Measurements from ENCODE around the gene ZNF385A.

The ZNF385A gene

GRCh38 chr12:54369597-54370131 lies 14.9 kb downstream of the ZNF385A start:
- no peak overlapping the region for H4K91ac ChIP-seq (ENCODE audit: low read depth, low read length)
- H3K23ac ChIP-seq (ENCODE audit: low read length): no peak overlapping the region
- H3K18ac ChIP-seq (ENCODE audit: low read length): no peak overlapping the region
- no peak overlapping the region for H3K4me3 ChIP-seq (ENCODE audit: low read depth, low read length)
- no peak overlapping the region for H3K14ac ChIP-seq (ENCODE audit: low read length)
- H3K4me2 ChIP-seq (ENCODE audit: low read length): peak overlapping the region; percentile 58
- no peak overlapping the region for H3K9ac ChIP-seq (ENCODE audit: low read length)
- H2AFZ ChIP-seq (ENCODE audit: insufficient read depth, low read length, poor library complexity): no peak overlapping the region
- no peak overlapping the region for H3K4ac ChIP-seq (ENCODE audit: low read depth, low read length)
- H3K36me3 ChIP-seq (ENCODE audit: control insufficient read depth in 1 of 2, insufficient read depth in 2 of 2, low read length in 2 of 2): peaks cover 26 to 37% of the 10 kb centered on the region in 2 experiments
- H4K12ac ChIP-seq (ENCODE audit: low read depth, low read length): no peak overlapping the region
- no peaks in the 10 kb centered on the region for H3K79me2 ChIP-seq (ENCODE audit: control insufficient read depth, insufficient read depth, low read length, poor library complexity)
- H2BK12ac ChIP-seq (ENCODE audit: low read length): no peak overlapping the region
- WGBS (ENCODE audit: extremely low coverage, insufficient coverage, insufficient read length): no CpG with 5 or more reads among the region's 21 CpGs
- no peak overlapping the region for H2BK5ac ChIP-seq (ENCODE audit: low read depth, low read length, poor library complexity)
- no peak overlapping the region for H3K27ac ChIP-seq (ENCODE audit: low read depth, low read length)
- H3K27me3 ChIP-seq (ENCODE audit: insufficient read depth, low read length): no peaks in the 10 kb centered on the region
- H2BK120ac ChIP-seq (ENCODE audit: insufficient read depth, low read length, poor library complexity): no peak overlapping the region
- peaks cover 4% of the 10 kb centered on the region for H3K79me1 ChIP-seq (ENCODE audit: low read length)
- no peak for DNase-seq
- no peaks in the 10 kb centered on the region for H3K9me3 ChIP-seq (ENCODE audit: insufficient read depth, low read depth, low read length)
- H3K4me1 ChIP-seq (ENCODE audit: control insufficient read depth in 1 of 2, insufficient read depth in 2 of 2, low read length in 2 of 2): peaks cover 7 to 18% of the 10 kb centered on the region in 2 experiments
- H2AK5ac ChIP-seq (ENCODE audit: low read length): no peak overlapping the region
- no peak overlapping the region for H4K8ac ChIP-seq (ENCODE audit: low read depth, low read length)

GRCh38 chr12:54368709-54369596 lies 15.6 kb downstream of the ZNF385A start:
- Histone ChIP-seq H3K27me3 (ENCODE audit: insufficient read depth, low read length) (no peaks in the 10 kb centered on the region), H3K23ac (ENCODE audit: low read length) (no peak overlapping the region), H3K14ac (ENCODE audit: low read length) (no peak overlapping the region), H3K4ac (ENCODE audit: low read depth, low read length) (no peak overlapping the region), H2BK12ac (ENCODE audit: low read length) (no peak overlapping the region), H3K27ac (ENCODE audit: low read depth, low read length) (peak overlapping the region; percentile 19), H3K79me2 (ENCODE audit: control insufficient read depth, insufficient read depth, low read length, poor library complexity) (no peaks in the 10 kb centered on the region), H3K4me2 (ENCODE audit: low read length) (peak overlapping the region; percentile 58), H2BK5ac (ENCODE audit: low read depth, low read length, poor library complexity) (no peak overlapping the region), H3K18ac (ENCODE audit: low read length) (no peak overlapping the region), H4K8ac (ENCODE audit: low read depth, low read length) (peak overlapping the region; percentile 83), H2AK5ac (ENCODE audit: low read length) (no peak overlapping the region), H3K4me1 (ENCODE audit: control insufficient read depth in 1 of 2, insufficient read depth in 2 of 2, low read length in 2 of 2) (peaks cover 7 to 18% of the 10 kb centered on the region in 2 experiments), H3K9me3 (ENCODE audit: insufficient read depth, low read depth, low read length) (no peaks in the 10 kb centered on the region), H3K9ac (ENCODE audit: low read length) (no peak overlapping the region), H3K79me1 (ENCODE audit: low read length) (peaks cover 4% of the 10 kb centered on the region), H4K91ac (ENCODE audit: low read depth, low read length) (no peak overlapping the region), H3K4me3 (ENCODE audit: low read depth, low read length) (no peak overlapping the region), H2BK120ac (ENCODE audit: insufficient read depth, low read length, poor library complexity) (no peak overlapping the region), H2AFZ (ENCODE audit: insufficient read depth, low read length, poor library complexity) (no peak overlapping the region), H3K36me3 (ENCODE audit: control insufficient read depth in 1 of 2, insufficient read depth in 2 of 2, low read length in 2 of 2) (peaks cover 18 to 30% of the 10 kb centered on the region in 2 experiments), H4K12ac (ENCODE audit: low read depth, low read length) (no peak overlapping the region)
- WGBS (ENCODE audit: extremely low coverage, insufficient coverage, insufficient read length): no CpG with 5 or more reads among the region's 40 CpGs
- DNase-seq: peak; percentile 90 to 95

GRCh38 chr12:54368025-54368708 lies 16.4 kb downstream of the ZNF385A start:
- H2AFZ ChIP-seq (ENCODE audit: insufficient read depth, low read length, poor library complexity): no peak overlapping the region

GRCh38 chr12:54364413-54364812 lies 20.1 kb downstream of the ZNF385A start, which contains the start of gene GPR84:
Gene GPR84, minus strand, starts transcription at chr12:54364486. Its CDS starts 635 bp downstream, at chr12:54363851.
- H3K4me2 ChIP-seq (ENCODE audit: low read length): no peak within 1 kb of the TSS
- H3K79me1 ChIP-seq (ENCODE audit: low read length): peaks cover 7% of the 10 kb centered on the region
- no peak within 1 kb of the TSS for H3K4me3 ChIP-seq (ENCODE audit: low read depth, low read length)
- WGBS (ENCODE audit: extremely low coverage, insufficient coverage, insufficient read length): no CpG with 5 or more reads among the region's 4 CpGs
- H4K91ac ChIP-seq (ENCODE audit: low read depth, low read length): no peak within 1 kb of the TSS
- no peak within 1 kb of the TSS for H2BK120ac ChIP-seq (ENCODE audit: insufficient read depth, low read length, poor library complexity)
- H3K27me3 ChIP-seq (ENCODE audit: insufficient read depth, low read length): no peaks in the 10 kb centered on the region
- H4K8ac ChIP-seq (ENCODE audit: low read depth, low read length): no peak within 1 kb of the TSS
- H3K27ac ChIP-seq (ENCODE audit: low read depth, low read length): no peak within 1 kb of the TSS
- H2AK5ac ChIP-seq (ENCODE audit: low read length): no peak within 1 kb of the TSS
- no peak for DNase-seq
- peaks cover 2% of the 10 kb centered on the region for H3K9me3 ChIP-seq (ENCODE audit: insufficient read depth, low read depth, low read length)
- H2BK12ac ChIP-seq (ENCODE audit: low read length): no peak within 1 kb of the TSS
- peaks cover 8 to 21% of the 10 kb centered on the region in 2 experiments for H3K4me1 ChIP-seq (ENCODE audit: control insufficient read depth in 1 of 2, insufficient read depth in 2 of 2, low read length in 2 of 2)
- H3K36me3 ChIP-seq (ENCODE audit: control insufficient read depth in 1 of 2, insufficient read depth in 2 of 2, low read length in 2 of 2): no peaks in the 10 kb centered on the region
- H3K23ac ChIP-seq (ENCODE audit: low read length): no peak within 1 kb of the TSS
- H2AFZ ChIP-seq (ENCODE audit: insufficient read depth, low read length, poor library complexity): no peak within 1 kb of the TSS
- no peak within 1 kb of the TSS for H3K9ac ChIP-seq (ENCODE audit: low read length)
- no peaks in the 10 kb centered on the region for H3K79me2 ChIP-seq (ENCODE audit: control insufficient read depth, insufficient read depth, low read length, poor library complexity)
- no peak within 1 kb of the TSS for H3K4ac ChIP-seq (ENCODE audit: low read depth, low read length)
- H4K12ac ChIP-seq (ENCODE audit: low read depth, low read length): no peak within 1 kb of the TSS
- H2BK5ac ChIP-seq (ENCODE audit: low read depth, low read length, poor library complexity): no peak within 1 kb of the TSS
- no peak within 1 kb of the TSS for H3K14ac ChIP-seq (ENCODE audit: low read length)
- no peak within 1 kb of the TSS for H3K18ac ChIP-seq (ENCODE audit: low read length)

More at GRCh38 chr12:54368025-54368708, 16.4 kb downstream of the ZNF385A start:
- Histone ChIP-seq H3K9me3 (ENCODE audit: insufficient read depth, low read depth, low read length) (no peaks in the 10 kb centered on the region), H3K4me3 (ENCODE audit: low read depth, low read length) (no peak overlapping the region), H3K18ac (ENCODE audit: low read length) (no peak overlapping the region), H3K23ac (ENCODE audit: low read length) (no peak overlapping the region), H3K4ac (ENCODE audit: low read depth, low read length) (no peak overlapping the region), H3K4me2 (ENCODE audit: low read length) (peak overlapping the region; percentile 35), H3K14ac (ENCODE audit: low read length) (no peak overlapping the region), H4K8ac (ENCODE audit: low read depth, low read length) (peak overlapping the region; percentile 83), H2BK12ac (ENCODE audit: low read length) (no peak overlapping the region), H3K36me3 (ENCODE audit: control insufficient read depth in 1 of 2, insufficient read depth in 2 of 2, low read length in 2 of 2) (peaks cover 13 to 23% of the 10 kb centered on the region in 2 experiments), H3K4me1 (ENCODE audit: control insufficient read depth in 1 of 2, insufficient read depth in 2 of 2, low read length in 2 of 2) (peaks cover 7 to 18% of the 10 kb centered on the region in 2 experiments), H4K91ac (ENCODE audit: low read depth, low read length) (no peak overlapping the region), H3K9ac (ENCODE audit: low read length) (no peak overlapping the region), H2BK5ac (ENCODE audit: low read depth, low read length, poor library complexity) (no peak overlapping the region), H3K27ac (ENCODE audit: low read depth, low read length) (no peak overlapping the region), H2BK120ac (ENCODE audit: insufficient read depth, low read length, poor library complexity) (no peak overlapping the region), H4K12ac (ENCODE audit: low read depth, low read length) (no peak overlapping the region), H2AK5ac (ENCODE audit: low read length) (no peak overlapping the region), H3K27me3 (ENCODE audit: insufficient read depth, low read length) (no peaks in the 10 kb centered on the region), H3K79me1 (ENCODE audit: low read length) (peaks cover 4% of the 10 kb centered on the region), H3K79me2 (ENCODE audit: control insufficient read depth, insufficient read depth, low read length, poor library complexity) (no peaks in the 10 kb centered on the region)
- no CpG with 5 or more reads among the region's 5 CpGs for WGBS (ENCODE audit: extremely low coverage, insufficient coverage, insufficient read length)
- no peak for DNase-seq
